H1 (cell line): Measurements from ENCODE around the gene MT1F. TPM values are rescaled to one million over a fixed set of nuclear protein-coding genes. Genes with fewer than 3 reads are reported as not detected.

Experiments used
- CTCF ChIA-PET: fragments of 300-600 bp; sonication (Branson Sonifier 250); formaldehyde crosslinking; loops from one replicate; lab custom pipeline; 2021; ENCODE audit not compliant: partially characterized antibody; lab: Charles Lee
- POLR2A ChIA-PET: fragments of 300-600 bp; sonication (Branson Sonifier 250); formaldehyde crosslinking; loops from one replicate; lab custom pipeline; 2021; ENCODE audit warnings: inconsistent platforms; ENCODE audit not compliant: partially characterized antibody; lab: Charles Lee
- DNase-seq, 2 experiments: peaks; one replicate each; pipeline versions ENCODE4 v3.0.0 to v3.0.0-alpha.2; 2010 to 2022; ENCODE audit warnings: low spot score in 2 of 2, low read depth in 1 of 2, mixed read lengths in 1 of 2
- FAIRE-seq: peaks from 2 replicates; lab custom pipeline; 2011; peaks lifted over from hg19 to GRCh38; lab: Jason Lieb, UNC
- H2AFZ ChIP-seq: 2 replicates; pipeline ENCODE4 v1.8.1; 2012; ENCODE audit warnings: low read length, inconsistent platforms
- H2AK5ac ChIP-seq: 2 replicates; pipeline ENCODE4 v1.6.1; 2013; ENCODE audit warnings: low read depth, low read length
- H2BK120ac ChIP-seq: replicated peaks from 2 replicates; pipeline ENCODE3; 2013; ENCODE audit warnings: low read depth, low read length, inconsistent platforms
- H2BK12ac ChIP-seq: 2 replicates; pipeline ENCODE4 v1.6.1; 2013; ENCODE audit warnings: low read depth, low read length
- H2BK15ac ChIP-seq: 2 replicates; pipeline ENCODE4 v1.6.1; 2013; ENCODE audit warnings: low read length
- H2BK20ac ChIP-seq: 2 replicates; pipeline ENCODE4 v1.6.1; 2013; ENCODE audit warnings: low read length
- H2BK5ac ChIP-seq: 2 replicates; pipeline ENCODE4 v1.6.1; 2013; ENCODE audit warnings: low read depth, low read length
- H3K14ac ChIP-seq: 2 replicates; pipeline ENCODE4 v1.6.1; 2013; ENCODE audit warnings: inconsistent platforms; ENCODE audit not compliant: insufficient read length
- H3K18ac ChIP-seq: 2 replicates; pipeline ENCODE4 v1.6.1; 2013; ENCODE audit warnings: low read length; ENCODE audit errors: extremely low read depth
- H3K23ac ChIP-seq: 2 replicates; pipeline ENCODE4 v1.6.1; 2013; ENCODE audit warnings: inconsistent platforms; ENCODE audit not compliant: insufficient read length
- H3K23me2 ChIP-seq: 2 replicates; pipeline ENCODE4 v1.6.1; 2013; ENCODE audit warnings: low read depth, low read length
- H3K27ac ChIP-seq: 2 replicates; pipeline ENCODE4 v1.6.1; 2011; ENCODE audit warnings: low read depth, low read length, inconsistent platforms
- H3K27me3 ChIP-seq, 4 experiments: replicated peaks in 1 of 4; 1 replicate in 1 of 4; 2 replicates in 3 of 4; pipeline versions ENCODE4 v1.6.1 to v1.8.1; 2011 to 2013; ENCODE audit warnings: low read length in 3 of 4, mild to moderate bottlenecking in 3 of 4, inconsistent platforms in 2 of 4, mixed read lengths in 2 of 4, moderate library complexity in 1 of 4; ENCODE audit not compliant: control insufficient read depth in 3 of 4, insufficient read depth in 3 of 4; ENCODE audit errors: extremely low read depth in 1 of 4
- H3K36me3 ChIP-seq, 4 experiments: 2 replicates each; pipeline versions ENCODE4 v1.6.1 to v1.8.1; 2011 to 2013; ENCODE audit warnings: mild to moderate bottlenecking in 4 of 4, low read length in 3 of 4, moderate library complexity in 2 of 4, control low read depth in 1 of 4, inconsistent platforms in 1 of 4; ENCODE audit not compliant: insufficient read depth in 4 of 4, control insufficient read depth in 2 of 4
- H3K4ac ChIP-seq: replicated peaks from 2 replicates; pipeline ENCODE3; 2013; ENCODE audit warnings: low read length, low read depth, mixed read lengths, inconsistent platforms; ENCODE audit not compliant: insufficient read length
- H3K4me1 ChIP-seq, 4 experiments: replicated peaks in 1 of 4; 1 replicate in 1 of 4; 2 replicates in 3 of 4; pipeline versions ENCODE4 v1.6.1 to v1.8.1; 2011 to 2013; ENCODE audit warnings: low read length in 3 of 4, inconsistent platforms in 2 of 4, mixed read lengths in 1 of 4; ENCODE audit not compliant: insufficient read depth in 4 of 4, control insufficient read depth in 3 of 4
- H3K4me2 ChIP-seq, 2 experiments: 2 replicates each; pipeline versions ENCODE4 v1.6.1 to v1.8.1; 2011 to 2013; ENCODE audit warnings: low read depth in 2 of 2, low read length in 2 of 2, control low read depth in 1 of 2, inconsistent platforms in 1 of 2, mild to moderate bottlenecking in 1 of 2; ENCODE audit not compliant: insufficient read depth in 1 of 2
- H3K4me3 ChIP-seq, 4 experiments: fragments of 200-600, 300-600 bp in 1 of 4; sonication (generic), shearing (Covaris generic), sonication (Bioruptor Twin) in 1 of 4; 2 replicates each; pipeline versions ENCODE4 v1.5.1 to v1.8.1; 2011 to 2016; ENCODE audit warnings: low read length in 4 of 4, low read depth in 3 of 4, control low read depth in 2 of 4, inconsistent platforms in 2 of 4, mild to moderate bottlenecking in 2 of 4, mixed read lengths in 1 of 4, moderate library complexity in 1 of 4; ENCODE audit not compliant: insufficient read depth in 2 of 4; ENCODE audit errors: extremely low read depth in 1 of 4
- H3K56ac ChIP-seq: replicated peaks from 2 replicates; pipeline ENCODE3; 2013; ENCODE audit warnings: low read depth, mild to moderate bottlenecking, mixed read lengths, low read length, inconsistent platforms; ENCODE audit not compliant: insufficient read length
- H3K79me1 ChIP-seq: 2 replicates; pipeline ENCODE4 v1.6.1; 2013; ENCODE audit warnings: low read depth, low read length, control low read depth
- H3K79me2 ChIP-seq, 2 experiments: 2 replicates each; pipeline versions ENCODE4 v1.6.1 to v1.8.1; 2012 to 2013; ENCODE audit warnings: low read length in 2 of 2, mild to moderate bottlenecking in 2 of 2, inconsistent platforms in 1 of 2; ENCODE audit not compliant: insufficient read depth in 2 of 2, control insufficient read depth in 1 of 2
- H3K9ac ChIP-seq, 4 experiments: replicated peaks in 1 of 4; 1 replicate in 1 of 4; 2 replicates in 3 of 4; pipeline versions ENCODE4 v1.6.1 to v1.8.1; 2011 to 2013; ENCODE audit warnings: low read depth in 3 of 4, low read length in 3 of 4, control low read depth in 2 of 4, mild to moderate bottlenecking in 2 of 4, moderate library complexity in 2 of 4, inconsistent platforms in 1 of 4; ENCODE audit errors: extremely low read depth in 1 of 4
- H3K9me3 ChIP-seq, 2 experiments: 2 replicates each; pipeline versions ENCODE4 v1.6.1 to v1.8.1; 2012 to 2013; ENCODE audit warnings: mild to moderate bottlenecking in 2 of 2, moderate library complexity in 2 of 2, control low read depth in 1 of 2, inconsistent platforms in 1 of 2, low read depth in 1 of 2, low read length in 1 of 2, mixed read lengths in 1 of 2; ENCODE audit not compliant: insufficient read depth in 2 of 2
- H4K20me1 ChIP-seq, 2 experiments: replicated peaks in 1 of 2; 2 replicates each; pipeline versions ENCODE3 to v1.8.1; 2011 to 2013; ENCODE audit warnings: inconsistent platforms in 2 of 2, low read length in 2 of 2, mild to moderate bottlenecking in 1 of 2; ENCODE audit not compliant: insufficient read depth in 2 of 2, control insufficient read depth in 1 of 2
- H4K5ac ChIP-seq: 2 replicates; pipeline ENCODE4 v1.6.1; 2013; ENCODE audit warnings: low read length, low read depth, mixed read lengths, inconsistent platforms; ENCODE audit not compliant: insufficient read length
- H4K8ac ChIP-seq: 2 replicates; pipeline ENCODE4 v1.8.0; 2013; ENCODE audit warnings: mild to moderate bottlenecking, moderate library complexity, low read length, inconsistent platforms; ENCODE audit not compliant: insufficient read depth; ENCODE audit errors: extremely low read depth
- H4K91ac ChIP-seq: replicated peaks from 2 replicates; pipeline ENCODE3; 2013; ENCODE audit warnings: low read length, mixed read lengths, inconsistent platforms; ENCODE audit not compliant: insufficient read length
- BACH1 ChIP-seq: IDR thresholded peaks from 2 replicates; pipeline ENCODE4 v1.6.1; 2012; ENCODE audit warnings: low read length, improper control_type of control experiment
- CTBP2 ChIP-seq: IDR thresholded peaks from 2 replicates; pipeline ENCODE4 v1.7.0; 2011; ENCODE audit warnings: borderline replicate concordance, mild to moderate bottlenecking, moderate library complexity, mixed read lengths, low read length; ENCODE audit not compliant: insufficient read depth, insufficient read length
- KDM5A ChIP-seq: fragments of 200-600 bp; IDR thresholded peaks from 2 replicates; pipeline ENCODE4 v1.7.1; 2012; ENCODE audit warnings: mild to moderate bottlenecking, low read length, inconsistent platforms, mixed read lengths
- MAFK ChIP-seq: IDR thresholded peaks from 2 replicates; pipeline ENCODE4 v1.6.1; 2012; ENCODE audit warnings: low read depth, mild to moderate bottlenecking, improper control_type of control experiment, low read length
- SIN3A ChIP-seq, 2 experiments: IDR thresholded peaks in 1 of 2; conservative IDR thresholded peaks in 1 of 2; 2 replicates each; pipeline ENCODE4 v1.6.1; 2011 to 2012; ENCODE audit warnings: low read length in 2 of 2, improper control_type of control experiment in 1 of 2, low read depth in 1 of 2, mild to moderate bottlenecking in 1 of 2
- SIRT6 ChIP-seq: IDR thresholded peaks from one replicate; pipeline ENCODE4 v1.7.1; 2012; ENCODE audit warnings: low read length, inconsistent platforms
- SP2 ChIP-seq: IDR thresholded peaks from 2 replicates; pipeline ENCODE4 v1.6.1; 2012; ENCODE audit warnings: mild to moderate bottlenecking, low read length, inconsistent platforms
- WGBS, 2 experiments: shearing (Covaris generic) in 1 of 2; methylation state at CpG; one replicate each; pipeline versions ENCODE4 v1.1.6 to v1.1.7; 2013 to 2015; ENCODE audit warnings: low lambda C conversion rate in 2 of 2, mixed read lengths in 2 of 2, inconsistent platforms in 1 of 2, low coverage in 1 of 2, missing lambda C conversion rate in 1 of 2; ENCODE audit not compliant: insufficient replicate concordance in 2 of 2, insufficient coverage in 1 of 2, insufficient read length in 1 of 2; ENCODE audit errors: extremely low coverage in 1 of 2, missing lambda C conversion rate in 1 of 2; 5-methylcytosine and 5-hydroxymethylcytosine counted together
- polyA plus RNA-seq, 7 experiments: library from polyadenylated mRNA; depleted of rRNA in 3 of 7; stranded (reverse) in 5 of 7; unstranded in 2 of 7; fragments of >200 nt in 5 of 7; fragments of 200-250 nt in 2 of 7; gene quantifications; 1 replicate in 5 of 7; 2 replicates in 1 of 7; 4 replicates in 1 of 7; pipeline versions ENCODE4 v1.2.1 to v1.2.3, GENCODE V29; 2011 to 2013; ENCODE audit warnings: missing spikeins in 2 of 7, mixed read lengths in 2 of 7
- total RNA-seq: library from RNA; stranded (reverse); fragmentation: NEBNext Ultra II Directional; extraction: Animal tissue kit (Norgen Biotek cat#: 25700); gene quantifications from 2 replicates; pipeline ENCODE4 v1.2.1, GENCODE V29; 2021

Gene MT1F
- total and polyA plus RNA-seq, 2 of the 8 experiments (the other 6 are each of a cell fraction or from before 2014, with no cell fraction given) = 5.9 to 20.8 TPM

DNA sequence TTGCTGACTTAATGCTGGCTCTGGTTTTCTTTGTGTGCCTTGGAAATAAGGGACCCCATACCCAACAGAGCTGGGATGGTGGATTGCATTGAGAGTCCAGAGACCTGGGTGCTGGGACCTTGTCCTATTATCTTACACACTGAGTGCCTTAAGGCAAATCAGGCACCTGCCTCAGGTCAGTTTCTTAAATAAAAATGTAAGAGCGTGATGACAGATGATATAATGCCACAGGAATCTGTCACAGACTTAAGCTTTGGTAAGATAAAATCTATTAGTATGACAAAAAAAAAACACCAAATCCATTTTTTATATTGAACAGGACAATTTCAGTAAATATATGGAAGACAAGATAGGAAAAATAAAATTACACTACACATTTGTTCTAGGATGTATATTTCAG, 17.7 kb upstream of the MT1F start:
- Histone ChIP-seq H4K5ac (no peak overlapping the region), H3K36me3 (no peaks in the 10 kb centered on the region; a peak in 1 of 8 replicates), H3K79me1 (no peaks in the 10 kb centered on the region), H2AK5ac (no peak overlapping the region), H3K23me2 (peaks cover 9% of the 10 kb centered on the region), H3K23ac (no peak overlapping the region), H3K4me3 (no peak overlapping the region), H3K56ac (no peak overlapping the region), H2BK12ac (no peak overlapping the region), H3K4ac (no peak overlapping the region), H4K8ac (no peak overlapping the region), H3K9ac (no peak overlapping the region), H2BK120ac (no peak overlapping the region), H2BK15ac (no peak overlapping the region), H3K4me1 (peaks cover 3 to 22% (median 7%) of the 10 kb centered on the region in 4 experiments), H3K79me2 (no peaks in the 10 kb centered on the region), H3K4me2 (no peak overlapping the region), H3K27ac (no peak overlapping the region), H4K91ac (no peak overlapping the region), H3K27me3 (peaks cover 90 to 100% (median 99%) of the 10 kb centered on the region in 4 experiments), H3K18ac (no peak overlapping the region), H3K9me3 (no peaks in the 10 kb centered on the region), H2BK20ac (no peak overlapping the region), H3K14ac (no peak overlapping the region), H2BK5ac (no peak overlapping the region), H4K20me1 (peaks cover 6 to 31% of the 10 kb centered on the region in 2 experiments), H2AFZ (no peak overlapping the region)
- WGBS, 2 experiments = 93% methylated on average over 1 of the region's 1 CpG; no CpG with 5 or more reads in 1 of the 2 experiments
- ChIA-PET CTCF (interaction anchor here (0.7 to 3.6 kb wide), 9 partner anchors 9 to 61 kb away, joined by 3 to 14 read pairs (median 4); partner anchors contain the start of genes MT1E and MT1G), POLR2A (interaction anchor here (1.0 to 6.3 kb wide), 9 partner anchors 11 to 31 kb away, joined by 3 to 30 read pairs (median 4); partner anchors contain the start of genes MT1E and MT1F)
- DNase-seq (no peak), FAIRE-seq (no peak)
- TF ChIP-seq KDM5A (no peak), SP2 (no peak), SIN3A (conservative IDR thresholded peaks at IDR 0.05 in 1 of 2, IDR thresholded peaks at IDR 0.05 in 1 of 2; ENCODE audit: low read depth in 1 of 2, low read length in 2 of 2) (no peak), BACH1 (no peak), CTBP2 (no peak), MAFK (no peak), SIRT6 (no peak)
